Suprapubic skin (tissue), 4 donors: Measurements from ENCODE around the gene DDX25. TPM values are rescaled to one million over a fixed set of nuclear protein-coding genes. Genes with fewer than 3 reads are reported as not detected.

Source experiments
- DNase-seq, 2 donors: peaks; one replicate each; pipeline ENCODE4 v3.0.0-alpha.2; 2019; ENCODE audit warnings: low spot score in 2 of 2
- H3K27ac ChIP-seq: fragments of 200-600 bp; sonication (generic); one replicate; pipeline ENCODE4 v1.5.1; 2019
- H3K27me3 ChIP-seq: fragments of 200-600 bp; sonication (generic); one replicate; pipeline ENCODE4 v1.5.1; 2019
- H3K36me3 ChIP-seq: fragments of 200-600 bp; sonication (generic); one replicate; pipeline ENCODE4 v1.5.1; 2019
- H3K4me1 ChIP-seq: fragments of 200-600 bp; sonication (generic); one replicate; pipeline ENCODE4 v1.5.1; 2019
- H3K4me3 ChIP-seq: fragments of 200-600 bp; sonication (generic); one replicate; pipeline ENCODE4 v1.5.1; 2019; ENCODE audit warnings: mild to moderate bottlenecking
- H3K9me3 ChIP-seq: fragments of 200-600 bp; sonication (generic); one replicate; pipeline ENCODE4 v1.5.1; 2019
- EP300 ChIP-seq: sonication (generic); formaldehyde crosslinking; IDR thresholded peaks from one replicate; pipeline ENCODE4 v1.6.1; 2017; ENCODE audit warnings: antibody characterized with exemption
- POLR2A ChIP-seq, 2 donors: fragments of 450-650 bp; IDR thresholded peaks; one replicate each; pipeline ENCODE4 v1.6.1; 2017; ENCODE audit warnings: antibody characterized with exemption in 2 of 2, mild to moderate bottlenecking in 2 of 2, moderate library complexity in 2 of 2
- POLR2AphosphoS5 ChIP-seq, 3 donors: sonication (generic); formaldehyde crosslinking; IDR thresholded peaks; one replicate each; pipeline ENCODE4 v1.6.1; 2017; ENCODE audit warnings: antibody characterized with exemption in 3 of 3
- WGBS: methylation state at CpG from one replicate; pipeline ENCODE4 v1.1.5; 2018; 5-methylcytosine and 5-hydroxymethylcytosine counted together
- total RNA-seq, 4 donors: library from RNA; depleted of rRNA; stranded (reverse); fragments of >200 nt; gene quantifications; one replicate each; pipeline ENCODE4 v1.1.0, GENCODE V29; 2016
- TF ChIP-seq, protein P1 (sequence below), 2 donors: fragments of 200-600 bp in 1 of 2; fragments of 450-650 bp in 1 of 2; sonication (generic) in 1 of 2; IDR thresholded peaks; one replicate each; pipeline ENCODE4 v1.5.1; 2016 to 2019; ENCODE audit warnings: antibody characterized with exemption in 2 of 2, mild to moderate bottlenecking in 1 of 2, moderate library complexity in 1 of 2

Gene DDX25
- total RNA-seq, 4 donors from 2014 or later = 0.15 to 1.2 (median 0.32) TPM; not detected in 1

DNA sequence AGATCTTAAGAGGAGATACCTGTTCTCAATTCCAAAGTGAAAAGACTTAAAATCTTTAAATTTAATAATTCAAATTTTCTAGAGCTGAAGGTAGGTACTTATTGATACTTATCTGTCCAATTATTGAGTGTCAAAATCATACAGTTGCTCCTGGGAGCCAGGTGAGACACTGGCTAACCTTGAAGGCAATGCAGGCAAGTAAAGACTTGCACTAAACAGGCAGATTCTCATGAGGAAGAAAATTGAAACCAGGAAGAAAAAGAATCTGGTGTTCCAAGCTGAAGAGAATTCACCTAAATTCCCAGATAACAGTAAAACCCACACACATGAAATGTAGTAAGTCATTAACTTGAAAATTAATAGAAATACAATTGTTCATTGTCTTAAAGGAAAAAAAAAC lies 71.8 kb downstream of the DDX25 start:
- no peaks in the 10 kb centered on the region for H3K27me3 ChIP-seq
- H3K4me1 ChIP-seq = no peaks in the 10 kb centered on the region
- DNase-seq = no peak
- H3K27ac ChIP-seq = no peak overlapping the region
- TF ChIP-seq POLR2AphosphoS5 (IDR thresholded peaks at IDR 0.05) (no peak), EP300 (no peak), POLR2A (IDR thresholded peaks at IDR 0.05) (no peak)
- TF ChIP-seq, protein P1, sequence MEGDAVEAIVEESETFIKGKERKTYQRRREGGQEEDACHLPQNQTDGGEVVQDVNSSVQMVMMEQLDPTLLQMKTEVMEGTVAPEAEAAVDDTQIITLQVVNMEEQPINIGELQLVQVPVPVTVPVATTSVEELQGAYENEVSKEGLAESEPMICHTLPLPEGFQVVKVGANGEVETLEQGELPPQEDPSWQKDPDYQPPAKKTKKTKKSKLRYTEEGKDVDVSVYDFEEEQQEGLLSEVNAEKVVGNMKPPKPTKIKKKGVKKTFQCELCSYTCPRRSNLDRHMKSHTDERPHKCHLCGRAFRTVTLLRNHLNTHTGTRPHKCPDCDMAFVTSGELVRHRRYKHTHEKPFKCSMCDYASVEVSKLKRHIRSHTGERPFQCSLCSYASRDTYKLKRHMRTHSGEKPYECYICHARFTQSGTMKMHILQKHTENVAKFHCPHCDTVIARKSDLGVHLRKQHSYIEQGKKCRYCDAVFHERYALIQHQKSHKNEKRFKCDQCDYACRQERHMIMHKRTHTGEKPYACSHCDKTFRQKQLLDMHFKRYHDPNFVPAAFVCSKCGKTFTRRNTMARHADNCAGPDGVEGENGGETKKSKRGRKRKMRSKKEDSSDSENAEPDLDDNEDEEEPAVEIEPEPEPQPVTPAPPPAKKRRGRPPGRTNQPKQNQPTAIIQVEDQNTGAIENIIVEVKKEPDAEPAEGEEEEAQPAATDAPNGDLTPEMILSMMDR (IDR thresholded peaks at IDR 0.05) = no peak
- no peaks in the 10 kb centered on the region for H3K9me3 ChIP-seq
- peaks cover 9% of the 10 kb centered on the region for H3K36me3 ChIP-seq
- no peak overlapping the region for H3K4me3 ChIP-seq

DNA sequence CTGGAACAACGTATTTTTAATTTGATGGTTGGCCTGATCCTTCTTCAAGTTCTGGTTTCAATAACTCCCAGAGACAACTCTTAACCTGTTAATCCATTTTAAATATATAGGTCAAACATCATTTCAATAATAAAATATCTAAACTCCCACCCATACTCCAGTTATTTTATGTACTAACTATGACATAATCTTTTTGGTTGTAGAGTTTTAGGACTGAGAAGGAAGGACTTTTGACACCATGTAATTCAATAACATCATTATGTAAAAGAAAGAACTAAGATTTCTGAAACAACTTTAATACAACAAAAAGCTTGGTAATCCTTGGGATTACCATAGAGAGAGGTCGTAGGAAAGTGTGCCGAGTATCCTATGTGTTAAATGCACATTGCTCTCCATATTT lies 73.0 kb downstream of the DDX25 start:
- WGBS = 87% methylated on average over 3 of the region's 3 CpGs
- H3K4me1 ChIP-seq = no peaks in the 10 kb centered on the region
- DNase-seq = no peak
- H3K4me3 ChIP-seq = no peak overlapping the region
- TF ChIP-seq, protein P1 (IDR thresholded peaks at IDR 0.05) = no peak
- TF ChIP-seq POLR2AphosphoS5 (IDR thresholded peaks at IDR 0.05) = no peak
- no peak for TF ChIP-seq EP300
- no peak for TF ChIP-seq POLR2A (IDR thresholded peaks at IDR 0.05)
- no peaks in the 10 kb centered on the region for H3K9me3 ChIP-seq
- no peak overlapping the region for H3K27ac ChIP-seq
- H3K27me3 ChIP-seq = no peaks in the 10 kb centered on the region
- peaks cover 13% of the 10 kb centered on the region for H3K36me3 ChIP-seq

DNA sequence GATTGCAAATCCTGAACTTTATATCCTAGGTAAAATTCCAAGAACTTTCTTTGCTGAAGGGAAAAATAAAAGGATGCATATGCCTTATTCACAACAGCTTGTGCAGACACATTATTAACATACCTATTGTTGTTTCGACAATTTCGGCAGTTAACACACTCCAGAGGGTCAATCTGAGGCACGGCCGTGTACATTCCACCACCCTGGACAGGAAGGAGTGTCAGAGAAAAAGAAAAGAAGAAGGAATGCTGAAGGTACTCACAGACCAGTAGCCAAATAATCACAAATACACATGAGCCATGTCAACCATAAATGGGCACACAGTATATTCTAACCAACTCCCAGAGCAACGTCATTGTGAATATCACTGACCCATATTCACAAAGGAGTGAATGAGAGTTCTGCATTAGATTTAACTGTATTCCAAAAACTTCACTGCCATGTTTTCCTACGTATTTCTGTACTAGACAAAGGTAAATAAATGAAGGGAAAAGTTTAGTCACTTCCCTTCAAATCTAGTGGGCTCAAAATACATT lies 73.9 kb downstream of the DDX25 start:
- DNase-seq = no peak
- no peaks in the 10 kb centered on the region for H3K4me1 ChIP-seq
- no peak overlapping the region for H3K27ac ChIP-seq
- H3K9me3 ChIP-seq = no peaks in the 10 kb centered on the region
- no peak overlapping the region for H3K4me3 ChIP-seq
- H3K27me3 ChIP-seq = no peaks in the 10 kb centered on the region
- TF ChIP-seq POLR2A (IDR thresholded peaks at IDR 0.05) = no peak
- no peak for TF ChIP-seq EP300
- no peak for TF ChIP-seq POLR2AphosphoS5 (IDR thresholded peaks at IDR 0.05)
- TF ChIP-seq, protein P1 (IDR thresholded peaks at IDR 0.05) = no peak
- H3K36me3 ChIP-seq = peaks cover 18% of the 10 kb centered on the region
- WGBS = 84% methylated on average over 6 of the region's 6 CpGs

Other genes starting within 250 kb of the DDX25 start
- gene ACRV1, start 223.7 kb upstream of the DDX25 start, total RNA-seq = not detected
- gene PATE1, start 158.2 kb upstream of the DDX25 start, total RNA-seq = not detected
- gene PATE2, start 125.7 kb upstream of the DDX25 start, total RNA-seq = not detected
- not detected for gene PATE3, start 116.4 kb upstream of the DDX25 start, total RNA-seq
- gene PATE4, start 71.2 kb upstream of the DDX25 start, total RNA-seq = not detected
- gene HYLS1, start 16.8 kb upstream of the DDX25 start, total RNA-seq = 1 to 10 TPM; 2.4 to 3.4 (median 3.1) TPM
- 10 to 100 TPM in 2 of 4 donors, 1 to 10 TPM in 2; 6.0 to 14.9 (median 10.6) TPM for gene PUS3, start 1.3 kb upstream of the DDX25 start, total RNA-seq
- 10 to 100 TPM in 1 of 4 donors, 1 to 10 TPM in 3; 2.0 to 17.2 (median 6.7) TPM for gene VSIG10L2, start 41.5 kb downstream of the DDX25 start, total RNA-seq
- 10 to 100 TPM; 27.6 to 67.4 (median 43.1) TPM for gene CDON, start 158.4 kb downstream of the DDX25 start, total RNA-seq